ENCODE results near the gene SYT1.

SYT1 gene

GRCh38 chr12:79295572-79295971 lies 431.0 kb downstream of the SYT1 start:
- no peak for DNase-seq (ENCODE audit: low read depth in 2 of 2)

- no peak for DNase-seq (ENCODE audit: low read depth in 2 of 2)
These were observed 431.6 kb downstream of the SYT1 start for GRCh38 chr12:79296133-79296532.

- DNase-seq (ENCODE audit: low read depth in 2 of 2), result no peak
These were observed 432.3 kb downstream of the SYT1 start for GRCh38 chr12:79296871-79297270.

GRCh38 chr12:79298506-79298905 lies 433.9 kb downstream of the SYT1 start:
- no peak for DNase-seq (ENCODE audit: low read depth in 2 of 2)

- no peak for DNase-seq (ENCODE audit: low read depth in 2 of 2)
These were observed 435.0 kb downstream of the SYT1 start for GRCh38 chr12:79299447-79300198.

GRCh38 chr12:79300199-79300568 lies 435.6 kb downstream of the SYT1 start:
- DNase-seq (ENCODE audit: low read depth in 2 of 2), result no peak

GRCh38 chr12:79301181-79301580 lies 436.6 kb downstream of the SYT1 start:
- no peak for DNase-seq (ENCODE audit: low read depth in 2 of 2)

- DNase-seq (ENCODE audit: low read depth in 2 of 2), result no peak
These were observed 437.7 kb downstream of the SYT1 start for GRCh38 chr12:79302162-79302814.

GRCh38 chr12:79307340-79307739 lies 442.8 kb downstream of the SYT1 start:
- no peak for DNase-seq (ENCODE audit: low read depth in 2 of 2)

- DNase-seq (ENCODE audit: low read depth in 2 of 2), result no peak
These were observed 444.5 kb downstream of the SYT1 start for GRCh38 chr12:79309039-79309438.

GRCh38 chr12:79317179-79317847 lies 452.7 kb downstream of the SYT1 start:
- no peak for DNase-seq (ENCODE audit: low read depth in 2 of 2)

- no peak for DNase-seq (ENCODE audit: low read depth in 2 of 2)
These were observed 458.3 kb downstream of the SYT1 start for GRCh38 chr12:79322905-79323304.

- DNase-seq (ENCODE audit: low read depth in 2 of 2), result no peak
These were observed 460.0 kb downstream of the SYT1 start for GRCh38 chr12:79324571-79324970.

GRCh38 chr12:79326222-79326621 lies 461.6 kb downstream of the SYT1 start:
- DNase-seq (ENCODE audit: low read depth in 2 of 2), result no peak

GRCh38 chr12:79326663-79327062 lies 462.1 kb downstream of the SYT1 start:
- DNase-seq (ENCODE audit: low read depth in 2 of 2), result no peak

GRCh38 chr12:79327465-79327864 lies 462.9 kb downstream of the SYT1 start:
- DNase-seq (ENCODE audit: low read depth in 2 of 2), result no peak

GRCh38 chr12:79329933-79330332 lies 465.4 kb downstream of the SYT1 start:
- DNase-seq (ENCODE audit: low read depth in 2 of 2), result no peak

GRCh38 chr12:79331870-79332269 lies 467.3 kb downstream of the SYT1 start:
- no peak for DNase-seq (ENCODE audit: low read depth in 2 of 2)

- no peak for DNase-seq (ENCODE audit: low read depth in 2 of 2)
These were observed 468.6 kb downstream of the SYT1 start for GRCh38 chr12:79333144-79333543.

- DNase-seq (ENCODE audit: low read depth in 2 of 2), result no peak
These were observed 473.2 kb downstream of the SYT1 start for GRCh38 chr12:79337662-79338290.

GRCh38 chr12:79344855-79345847 lies 480.6 kb downstream of the SYT1 start:
- no peak for DNase-seq (ENCODE audit: low read depth in 2 of 2)
